Stimulated activated CD8-positive, alpha-beta memory T cell treated with anti-CD3 and anti-CD28 coated beads, Interleukin-7, amount 100 ng/mL, for 1 hour (primary cell): Measurements from ENCODE around the gene SUN5.
"Not testable (repeated sequence)": the region's sequence is repeated elsewhere in the genome, so short reads cannot be mapped to it uniquely, and the experiment has no call there.

Experiments
- DNase-seq, 2 donors: peaks; one replicate each; pipeline ENCODE4 v3.0.0-alpha.2; 2020; ENCODE audit warnings: low read depth in 2 of 2

The SUN5 gene, protein sequence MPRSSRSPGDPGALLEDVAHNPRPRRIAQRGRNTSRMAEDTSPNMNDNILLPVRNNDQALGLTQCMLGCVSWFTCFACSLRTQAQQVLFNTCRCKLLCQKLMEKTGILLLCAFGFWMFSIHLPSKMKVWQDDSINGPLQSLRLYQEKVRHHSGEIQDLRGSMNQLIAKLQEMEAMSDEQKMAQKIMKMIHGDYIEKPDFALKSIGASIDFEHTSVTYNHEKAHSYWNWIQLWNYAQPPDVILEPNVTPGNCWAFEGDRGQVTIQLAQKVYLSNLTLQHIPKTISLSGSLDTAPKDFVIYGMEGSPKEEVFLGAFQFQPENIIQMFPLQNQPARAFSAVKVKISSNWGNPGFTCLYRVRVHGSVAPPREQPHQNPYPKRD

DNA sequence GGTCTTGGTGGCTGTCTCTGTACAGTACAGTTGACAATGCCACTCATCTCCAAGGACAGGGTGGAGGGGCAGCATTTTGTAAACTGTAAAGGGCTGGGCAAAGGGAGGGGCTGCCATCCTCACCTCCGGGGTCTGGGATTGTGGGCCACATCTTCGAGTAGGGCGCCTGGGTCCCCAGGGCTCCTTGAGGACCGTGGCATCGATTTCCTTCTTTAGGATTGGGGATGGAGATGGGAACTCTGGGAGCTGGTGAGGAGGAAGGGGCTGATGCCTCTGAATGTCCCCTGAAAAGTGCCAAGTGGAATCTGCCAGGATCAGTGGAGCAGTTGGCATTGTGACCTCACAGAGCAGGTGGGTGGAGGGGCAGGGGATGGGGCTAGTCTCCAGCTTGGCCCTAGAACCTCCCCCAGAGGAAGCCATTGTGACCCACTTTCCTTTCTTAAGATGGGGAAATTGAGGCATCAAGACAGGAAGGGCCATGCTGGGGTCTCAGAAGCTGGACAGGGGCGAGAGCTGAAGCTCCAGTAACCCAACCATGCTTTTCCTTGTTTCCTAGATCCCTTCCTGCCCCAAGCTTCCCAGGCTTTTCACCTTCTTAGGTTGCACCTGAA is at the start of gene SUN5:
Gene SUN5, minus strand, starts transcription at position 293 of the 611 bp plus-strand sequence. Its CDS starts 93 bp downstream, at position 200.
- no peak for DNase-seq

DNA sequence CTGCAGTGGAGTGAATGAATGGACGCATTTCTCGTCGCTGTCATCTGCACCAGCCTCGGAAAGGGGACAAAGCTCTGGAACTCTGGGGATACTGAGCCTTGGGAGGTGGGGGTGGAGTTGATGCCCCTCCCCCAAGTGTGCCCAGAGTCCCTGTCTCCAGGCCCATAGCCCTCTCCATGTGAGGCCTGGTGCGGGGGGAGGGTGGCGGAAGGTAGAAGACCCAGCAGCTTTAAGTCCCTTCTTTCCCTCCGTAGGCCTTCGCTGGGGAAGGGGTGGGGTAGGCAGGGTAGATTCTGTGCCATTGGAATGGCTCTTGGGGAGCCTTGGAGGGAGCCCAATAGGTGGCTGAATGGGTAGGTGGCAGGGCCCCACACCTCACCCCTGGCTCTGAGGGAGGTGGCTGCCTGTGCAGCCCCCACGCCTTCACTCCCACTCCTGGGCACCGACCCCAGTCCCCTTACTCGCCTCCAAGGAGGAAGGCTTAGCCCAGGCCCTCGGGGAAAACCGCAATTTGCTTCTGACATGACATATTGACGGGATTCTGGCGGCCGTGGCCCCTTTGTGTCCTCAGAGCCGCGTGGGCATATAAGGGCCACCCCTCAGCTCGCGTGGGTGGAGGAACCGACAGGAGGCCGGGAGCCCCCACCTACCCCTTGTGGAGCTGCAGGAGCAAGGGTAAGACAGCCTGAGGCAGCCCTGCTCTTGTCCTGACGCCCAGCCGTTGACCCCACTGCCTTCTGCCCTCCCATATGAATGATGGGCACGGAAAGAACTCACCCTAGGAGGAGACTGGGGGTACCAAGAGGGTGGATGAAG is 49.3 kb upstream of the SUN5 start, which contains the start of gene BPIFB3:
Gene BPIFB3, plus strand, starts transcription at position 613 of the 816 bp plus-strand sequence. CDS start 1,533 bp downstream, outside the sequence.
- no peak for DNase-seq

DNA sequence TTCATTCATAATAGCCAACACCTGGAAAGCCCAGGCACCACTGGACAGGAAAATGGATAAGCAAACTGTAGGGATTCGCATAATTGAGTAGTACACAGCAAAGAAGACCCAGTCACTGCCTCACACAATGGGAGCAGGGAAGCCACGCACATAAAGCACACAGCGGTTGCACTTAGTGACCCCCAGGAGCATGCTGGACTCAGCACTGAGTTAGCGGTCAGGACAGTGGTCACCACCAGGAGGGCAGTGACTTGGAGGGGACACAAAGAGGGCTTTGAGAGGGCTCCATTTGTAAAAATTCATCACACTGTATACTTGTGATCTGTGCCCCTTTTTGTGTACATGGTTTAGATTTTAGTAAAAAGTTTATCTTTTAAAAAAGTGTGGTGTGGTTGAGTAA is 47.1 kb upstream of the SUN5 start:
- no peak for DNase-seq

DNA sequence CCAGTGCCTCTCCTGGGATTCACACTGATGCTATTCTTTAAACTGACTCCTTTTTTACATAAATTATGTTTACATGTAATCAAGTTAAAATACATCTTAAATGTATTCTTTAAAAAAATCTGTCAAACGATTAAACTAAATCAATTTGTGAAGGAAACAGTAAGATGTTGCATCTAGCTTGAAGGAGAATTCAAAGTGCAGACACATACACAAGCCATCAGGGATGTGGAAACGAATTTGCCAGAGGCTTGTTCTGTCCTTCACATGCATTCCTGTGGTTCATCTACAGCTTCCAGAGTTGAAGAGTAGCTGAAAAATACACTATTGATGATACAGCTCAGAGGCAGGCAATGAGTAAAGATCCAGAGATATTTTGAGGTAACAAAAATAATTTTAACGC is 42.2 kb upstream of the SUN5 start:
- no peak for DNase-seq

DNA sequence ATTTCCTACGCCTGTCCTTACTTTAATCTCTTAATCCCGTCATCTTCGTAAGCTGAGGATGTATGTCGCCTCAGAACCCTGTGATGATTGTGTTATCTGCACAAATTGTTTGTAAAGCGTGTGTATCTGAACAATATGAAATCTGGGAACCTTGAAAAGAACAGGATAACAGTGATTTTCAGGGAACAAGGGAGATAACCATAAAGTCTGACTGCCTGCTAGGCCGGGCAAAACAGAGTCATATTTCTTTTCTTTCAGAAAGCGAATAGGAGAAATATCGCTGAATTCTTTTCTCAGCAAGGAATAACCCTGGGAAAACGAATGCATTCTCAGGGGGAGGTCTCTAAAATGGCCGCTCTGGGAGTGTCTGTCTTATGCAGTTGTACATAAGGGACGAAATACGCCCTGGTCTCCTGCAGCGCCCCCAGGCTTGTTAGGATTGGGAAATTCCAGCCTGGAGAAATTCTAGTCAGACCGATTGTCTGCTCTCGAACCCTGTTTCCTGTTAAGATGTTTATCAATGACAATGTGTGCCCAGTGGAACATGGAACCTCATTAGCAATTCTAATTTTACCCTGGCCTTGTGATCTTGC is 41.0 kb upstream of the SUN5 start:
- DNase-seq: not testable (repeated sequence)

DNA sequence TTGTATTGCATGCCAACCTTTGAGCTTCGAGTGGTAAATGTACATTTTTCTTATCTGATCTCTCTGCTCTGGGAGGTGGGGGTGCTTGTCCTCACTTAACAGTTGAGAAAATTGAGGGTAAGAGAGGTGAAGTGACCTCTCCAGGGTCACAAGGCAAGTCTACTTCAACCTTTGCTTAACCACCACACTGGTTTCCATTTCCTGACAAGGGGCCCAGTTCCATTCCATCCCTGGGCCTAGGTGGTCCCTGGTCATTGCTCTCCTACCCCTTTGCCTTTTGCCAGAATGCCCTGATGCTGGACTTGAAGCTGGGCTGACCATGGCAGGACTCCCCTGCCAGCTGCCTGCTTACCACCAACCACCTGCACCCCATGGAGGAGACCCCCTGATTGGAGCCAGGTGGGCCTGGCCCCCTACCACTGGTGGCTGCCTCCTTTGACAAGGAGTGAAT is 39.5 kb upstream of the SUN5 start:
- DNase-seq: no peak

DNA sequence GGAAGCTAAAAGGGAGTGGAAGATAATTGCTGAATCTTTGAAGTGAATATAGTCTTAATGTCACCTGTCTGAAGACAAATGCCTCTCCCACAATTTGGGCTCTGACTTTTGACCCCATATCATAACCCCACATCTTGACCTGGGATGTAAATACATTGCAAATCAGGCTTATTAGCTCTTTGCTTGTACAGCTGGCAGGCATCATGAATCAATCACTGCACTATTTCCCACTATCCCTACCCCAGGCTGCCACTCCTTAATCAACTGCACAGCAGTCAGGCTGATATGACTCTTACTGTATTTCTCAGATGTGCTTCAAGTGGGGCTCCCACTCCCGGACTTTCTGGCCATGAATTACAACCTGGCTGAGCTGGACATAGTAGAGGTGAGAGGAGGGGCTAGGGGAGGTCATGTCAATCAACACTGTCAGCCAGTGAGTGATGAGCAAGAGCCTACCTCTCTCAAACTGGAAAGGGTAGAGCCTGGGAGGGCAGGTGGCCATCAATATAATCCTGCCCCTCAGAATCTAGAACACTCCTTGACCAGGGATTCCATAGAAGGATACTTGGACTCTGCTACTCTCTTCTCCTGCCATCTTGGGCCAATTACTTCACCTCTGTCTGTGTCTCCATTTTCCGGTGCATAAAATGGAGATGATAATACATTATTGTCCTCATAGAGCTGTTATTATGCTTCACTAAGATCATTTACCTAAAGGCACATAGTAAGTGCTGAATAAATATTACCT is 38.9 kb upstream of the SUN5 start:
- no peak for DNase-seq

DNA sequence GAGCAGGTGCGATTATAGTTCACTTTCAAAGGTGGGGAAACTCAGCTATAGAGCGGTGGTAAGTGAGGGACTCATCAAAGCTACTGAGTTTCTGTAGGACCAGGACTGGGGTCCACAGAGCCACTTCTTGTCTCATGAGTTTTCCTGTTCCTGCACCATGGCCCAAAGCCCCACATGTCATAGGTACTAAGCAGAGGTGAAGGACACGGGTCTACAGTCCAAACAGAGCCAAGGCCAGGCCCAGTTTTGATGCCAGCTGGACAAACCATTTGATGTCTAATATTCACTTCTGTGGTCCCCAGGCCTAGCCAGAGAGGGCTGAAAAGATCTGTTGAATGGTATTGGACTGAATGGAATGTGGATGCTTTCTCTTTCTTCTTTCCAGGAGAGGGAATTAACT is 38.2 kb upstream of the SUN5 start:
- DNase-seq: no peak

DNA sequence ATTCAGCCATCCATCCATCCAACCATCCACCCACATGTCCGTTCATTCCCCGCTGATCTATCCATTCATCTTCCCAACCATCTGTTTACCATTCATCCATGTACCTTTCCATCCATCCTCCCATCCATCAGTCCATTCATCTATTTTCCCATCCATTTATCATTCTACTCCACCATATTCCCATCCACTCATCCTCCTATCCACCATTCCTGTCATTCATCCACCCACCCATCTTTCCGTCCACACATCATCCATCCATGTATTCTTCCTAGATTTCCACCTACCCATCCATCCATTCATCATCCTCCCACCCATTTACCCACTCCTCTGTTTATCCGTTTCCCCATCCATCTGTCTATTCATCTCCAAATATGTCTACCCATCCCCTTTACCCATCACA is 34.0 kb upstream of the SUN5 start:
- DNase-seq: no peak

DNA sequence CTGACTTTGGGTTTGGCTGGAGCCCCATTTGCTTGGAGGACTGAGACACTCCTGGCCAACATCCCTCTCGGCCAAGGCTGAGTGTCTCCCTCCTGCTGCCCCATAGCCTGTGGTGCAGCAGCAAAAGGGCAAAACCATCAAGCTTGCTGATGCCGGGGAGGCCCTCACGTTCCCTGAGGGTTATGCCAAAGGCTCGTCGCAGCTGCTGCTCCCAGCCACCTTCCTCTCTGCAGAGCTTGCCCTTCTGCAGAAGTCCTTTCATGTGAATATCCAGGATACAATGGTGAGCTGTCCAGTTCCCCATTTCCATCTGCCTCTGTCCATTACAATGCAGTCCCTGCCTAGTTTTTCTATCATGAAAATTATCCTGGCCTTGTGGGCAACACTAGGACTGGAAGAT is 33.2 kb upstream of the SUN5 start:
- DNase-seq: no peak

DNA sequence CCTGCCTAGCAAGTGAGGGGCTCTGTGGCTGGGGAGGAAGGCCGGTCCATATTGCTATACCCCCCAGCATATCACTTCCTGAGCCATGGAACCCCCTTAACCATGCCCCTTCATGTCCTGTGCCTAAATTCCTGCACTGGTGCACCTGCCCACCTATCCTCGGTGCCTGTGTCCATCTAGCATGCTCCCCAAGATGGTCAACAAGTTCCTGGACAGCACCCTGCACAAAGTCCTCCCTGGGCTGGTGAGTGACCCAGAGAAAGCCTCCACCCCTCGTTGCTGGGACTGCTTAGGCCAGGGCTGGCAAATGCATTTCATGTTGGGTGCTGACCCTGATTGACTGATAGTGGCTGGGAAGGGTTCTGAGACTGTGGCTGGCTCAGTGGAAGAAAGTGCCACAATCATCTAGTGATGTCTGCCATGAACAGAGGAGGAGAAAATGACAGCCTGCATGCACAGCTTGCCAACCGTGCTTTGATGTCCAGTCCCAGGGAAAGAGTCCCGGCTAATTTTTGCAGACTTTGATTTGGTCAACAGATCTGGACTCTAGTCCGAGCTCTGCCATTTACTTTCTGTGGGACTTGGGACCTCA is 30.8 kb upstream of the SUN5 start:
- DNase-seq: no peak

DNA sequence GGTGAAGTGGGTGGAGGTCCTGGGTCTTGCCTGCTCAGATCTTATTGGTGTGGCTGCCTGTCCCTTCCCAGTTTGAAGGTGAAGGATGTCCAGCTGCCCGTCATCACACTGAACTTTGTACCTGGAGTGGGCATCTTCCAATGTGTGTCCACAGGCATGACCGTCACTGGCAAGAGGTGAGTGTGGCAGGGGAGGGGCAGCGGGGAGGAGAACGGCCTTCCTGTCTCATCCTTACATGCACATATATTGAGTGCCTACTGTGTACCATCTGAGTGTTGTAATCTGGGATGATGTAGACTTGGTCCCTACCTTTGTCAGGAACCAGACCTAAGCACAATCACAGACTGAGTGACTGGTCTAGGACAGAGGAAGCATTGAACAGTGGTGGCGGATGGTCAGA is 29.9 kb upstream of the SUN5 start:
- DNase-seq: no peak

DNA sequence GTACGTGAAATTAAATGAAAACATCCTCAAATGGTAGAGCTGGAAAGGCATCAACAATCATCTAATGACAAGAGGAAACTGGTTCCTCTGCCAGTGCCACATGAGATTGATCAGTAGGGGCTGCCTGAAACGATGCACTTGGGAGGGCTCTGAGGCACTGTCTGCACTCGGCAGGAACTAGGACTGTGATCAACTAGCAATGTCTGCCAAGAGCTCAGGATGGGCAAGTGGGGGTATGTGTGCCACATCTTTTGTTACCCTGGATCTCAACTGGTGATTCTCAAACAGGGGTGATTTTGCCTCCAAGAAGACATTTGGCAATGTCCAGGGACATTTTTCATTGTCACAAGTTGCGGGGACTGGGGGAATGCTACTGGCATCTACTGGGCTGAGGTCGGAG is 29.1 kb upstream of the SUN5 start:
- DNase-seq: no peak

DNA sequence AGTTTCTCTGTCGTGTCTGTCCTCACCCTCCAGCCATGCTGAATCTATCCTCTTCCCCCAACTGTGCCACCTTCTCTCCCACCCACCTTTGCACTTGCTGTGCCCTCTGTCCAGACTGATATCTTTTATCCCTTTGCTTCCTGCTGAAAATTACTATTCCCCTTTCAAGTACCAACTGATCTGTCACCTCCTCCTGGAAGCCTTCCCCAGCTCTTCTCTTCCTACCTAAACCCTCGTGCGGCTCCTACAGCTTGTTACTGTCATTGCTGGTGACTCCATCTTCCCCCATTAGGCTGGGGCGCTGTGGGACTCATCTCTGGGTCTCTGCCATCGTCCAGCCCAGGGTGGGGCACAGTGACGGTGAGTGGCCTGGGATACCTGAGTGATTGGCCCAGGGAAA is 28.3 kb upstream of the SUN5 start:
- DNase-seq: no peak

DNA sequence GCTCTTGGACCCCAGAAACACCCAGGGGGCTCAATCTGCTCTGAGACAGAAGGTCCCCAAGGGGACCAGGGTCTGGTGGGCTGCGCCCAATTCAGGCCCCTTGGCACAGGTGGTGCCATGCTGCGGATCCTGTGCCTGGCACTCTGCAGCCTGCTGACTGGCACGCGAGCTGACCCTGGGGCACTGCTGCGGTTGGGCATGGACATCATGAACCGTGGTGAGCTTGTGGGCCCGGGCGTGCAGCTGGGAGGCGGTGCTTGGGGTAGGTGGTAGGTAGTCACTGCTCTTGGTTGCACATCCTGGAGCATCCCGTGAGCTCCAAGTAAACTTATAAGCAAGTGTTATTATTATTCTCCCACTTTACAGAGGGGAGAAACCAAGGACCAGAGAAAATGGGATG is 27.3 kb upstream of the SUN5 start, which contains the start of gene BPIFB6:
Gene BPIFB6, plus strand, starts transcription at position 118 of the 400 bp plus-strand sequence. Its CDS starts 0 bp downstream, at position 118.
- no peak for DNase-seq

DNA sequence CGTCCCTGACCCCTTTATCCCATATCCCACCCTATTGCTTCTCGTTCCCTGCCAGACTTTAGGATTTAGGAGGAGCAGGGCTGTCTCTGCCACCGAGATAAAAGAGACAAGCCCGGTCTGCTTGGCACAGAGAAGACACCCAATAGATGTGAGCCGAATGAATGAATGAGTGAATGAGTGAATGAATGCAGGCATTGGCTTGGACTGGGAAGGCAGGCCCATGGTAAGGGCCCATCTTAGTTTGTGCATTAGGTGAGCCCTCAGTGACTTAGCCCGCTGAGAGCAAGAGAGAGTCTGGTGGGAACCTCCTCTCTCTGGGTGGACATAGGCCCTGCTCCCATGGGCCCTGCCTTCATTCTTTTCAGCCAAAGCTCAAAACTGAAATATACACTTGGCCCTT is 26.3 kb upstream of the SUN5 start:
- no peak for DNase-seq

DNA sequence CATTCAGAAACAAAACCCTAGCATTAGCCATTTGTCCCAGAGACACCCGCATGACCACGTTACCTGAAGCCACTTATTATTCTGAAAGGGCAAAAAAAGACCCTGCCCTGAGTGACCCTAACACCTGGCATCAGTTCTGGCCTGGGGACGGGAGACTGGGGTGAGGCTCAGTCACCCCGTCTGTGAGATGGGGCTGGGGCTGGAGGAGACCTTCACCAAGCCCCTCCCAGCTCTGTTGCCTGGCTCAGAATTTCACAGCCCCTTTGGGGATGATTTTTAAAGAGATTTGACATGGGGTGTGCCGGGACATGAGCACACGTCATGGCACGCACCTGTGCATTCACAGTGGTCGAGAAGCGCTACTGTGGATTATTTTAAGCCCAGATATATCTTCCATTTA is 25.8 kb upstream of the SUN5 start:
- DNase-seq: no peak

DNA sequence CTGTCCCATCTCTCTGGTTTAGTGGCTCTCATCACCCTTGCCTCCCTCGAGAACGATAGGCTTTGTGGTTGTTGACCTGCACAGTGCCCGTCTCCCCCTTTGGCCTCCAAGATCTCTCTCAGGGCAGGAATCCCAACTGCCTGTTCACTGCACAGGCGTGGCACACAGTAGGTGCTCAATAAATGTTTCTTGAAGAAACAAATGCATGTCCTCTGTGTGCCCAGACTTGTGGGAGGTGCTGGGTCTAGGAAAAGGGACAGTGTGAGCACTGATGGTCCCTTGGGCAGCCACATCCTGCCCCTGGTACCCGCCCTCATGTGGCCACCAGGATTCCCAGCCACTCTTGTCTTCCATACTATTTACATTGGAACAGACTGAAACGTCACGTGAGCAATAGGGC is 24.6 kb upstream of the SUN5 start:
- no peak for DNase-seq

DNA sequence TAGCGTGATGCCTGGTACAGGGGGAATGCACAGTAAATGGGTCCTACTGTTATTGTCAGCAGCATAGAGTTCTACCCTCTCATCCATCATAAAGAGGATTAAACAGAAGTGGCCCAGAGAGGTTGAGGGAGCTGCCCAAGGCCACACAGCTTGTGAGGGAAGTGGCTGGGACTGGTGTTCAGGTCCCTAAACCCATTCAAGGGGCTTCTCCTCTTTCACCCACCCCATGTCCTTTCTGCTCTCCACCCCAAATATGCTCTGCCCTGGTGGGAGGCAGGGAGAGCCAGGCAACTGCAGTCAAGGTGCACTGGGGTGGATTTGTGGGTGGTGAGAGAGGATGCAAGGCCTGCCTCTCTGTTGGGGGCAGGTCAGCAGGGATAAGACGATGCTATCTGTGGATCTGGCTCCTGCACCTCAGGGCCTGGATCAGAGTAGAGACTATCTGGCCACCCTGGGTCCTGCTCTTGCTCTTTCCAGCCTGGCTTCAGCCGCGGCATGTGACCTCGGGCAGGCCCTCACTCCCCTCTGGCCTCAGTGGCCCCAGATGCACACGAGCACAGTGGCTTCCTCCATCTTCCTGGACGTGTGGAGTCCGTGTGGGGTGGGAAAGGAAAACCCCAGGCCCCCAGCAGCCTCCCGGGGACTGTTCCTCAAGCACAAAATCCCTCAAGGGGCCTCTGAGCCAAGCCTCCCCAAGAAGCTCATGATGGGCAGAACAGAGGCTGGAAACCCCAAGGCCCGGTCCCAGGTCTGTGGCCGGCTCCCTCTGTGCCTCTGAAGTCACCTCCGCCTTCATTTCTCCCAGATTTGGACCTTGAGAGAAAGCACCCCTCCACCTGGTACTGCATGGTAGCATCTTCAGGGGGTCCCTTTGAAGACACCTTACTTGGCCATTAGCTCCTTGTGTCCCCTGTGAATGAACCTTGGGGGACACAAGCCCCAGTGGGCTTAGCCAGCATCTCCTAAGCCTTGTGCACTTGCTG is 23.8 kb upstream of the SUN5 start:
- no peak for DNase-seq
